Liver (tissue), 9 donors: ENCODE data around the gene ADTRP. TPM values are rescaled to one million over a fixed set of nuclear protein-coding genes. Genes with fewer than 3 reads are reported as not detected.

Source experiments
- DNase-seq: peaks from one replicate; pipeline ENCODE4 v3.0.0-alpha.2; 2017; ENCODE audit warnings: low spot score
- H3K27ac ChIP-seq, 2 donors: one replicate each; pipeline ENCODE4 v1.7.0; 2013; ENCODE audit warnings: inconsistent platforms in 2 of 2, low read length in 2 of 2, control low read depth in 1 of 2, low read depth in 1 of 2, mild to moderate bottlenecking in 1 of 2
- H3K27me3 ChIP-seq, 4 donors: one replicate each; pipeline versions ENCODE4 v1.6.1 to v1.7.0; 2013; ENCODE audit warnings: low read length in 3 of 4, inconsistent platforms in 1 of 4, mild to moderate bottlenecking in 1 of 4, moderate library complexity in 1 of 4; ENCODE audit not compliant: control insufficient read depth in 4 of 4, insufficient read depth in 4 of 4
- H3K36me3 ChIP-seq, 4 donors: one replicate each; pipeline versions ENCODE4 v1.6.1 to v1.7.0; 2013; ENCODE audit warnings: low read length in 3 of 4, mild to moderate bottlenecking in 3 of 4, low read depth in 1 of 4, moderate library complexity in 1 of 4; ENCODE audit not compliant: control insufficient read depth in 4 of 4, insufficient read depth in 3 of 4
- H3K4me1 ChIP-seq, 4 donors: one replicate each; pipeline versions ENCODE4 v1.6.1 to v1.7.0; 2013; ENCODE audit warnings: low read length in 3 of 4, mild to moderate bottlenecking in 3 of 4, moderate library complexity in 1 of 4; ENCODE audit not compliant: control insufficient read depth in 4 of 4, insufficient read depth in 4 of 4
- H3K4me3 ChIP-seq, 3 donors: one replicate each; pipeline versions ENCODE4 v1.6.1 to v1.7.0; 2013; ENCODE audit warnings: low read length in 3 of 3, control low read depth in 1 of 3, low read depth in 1 of 3, mild to moderate bottlenecking in 1 of 3
- H3K9ac ChIP-seq, 2 donors: one replicate each; pipeline ENCODE4 v1.7.0; 2013; ENCODE audit warnings: low read length in 2 of 2, mild to moderate bottlenecking in 2 of 2, moderate library complexity in 2 of 2, control low read depth in 1 of 2, low read depth in 1 of 2
- H3K9me3 ChIP-seq, 4 donors: one replicate each; pipeline versions ENCODE4 v1.6.1 to v1.7.0; 2013; ENCODE audit warnings: low read length in 3 of 4; ENCODE audit not compliant: control insufficient read depth in 4 of 4
- ATF3 ChIP-seq: IDR thresholded peaks from 2 replicates; pipeline ENCODE4 v1.6.1; 2016; ENCODE audit warnings: antibody characterized with exemption
- EGR1 ChIP-seq, 2 donors: IDR thresholded peaks; 2 replicates each; pipeline ENCODE4 v1.6.1; 2016 to 2018; ENCODE audit warnings: antibody characterized with exemption in 2 of 2, low read depth in 2 of 2
- FOXA1 ChIP-seq: IDR thresholded peaks from 2 replicates; pipeline ENCODE4 v1.6.1; 2016; ENCODE audit warnings: antibody characterized with exemption
- FOXA2 ChIP-seq: IDR thresholded peaks from 2 replicates; pipeline ENCODE4 v1.6.1; 2016; ENCODE audit warnings: antibody characterized with exemption
- GABPA ChIP-seq, 2 donors: IDR thresholded peaks in 1 of 2; conservative IDR thresholded peaks in 1 of 2; 2 replicates each; pipeline ENCODE4 v1.6.1; 2016; ENCODE audit warnings: antibody characterized with exemption in 2 of 2, mild to moderate bottlenecking in 1 of 2, moderate library complexity in 1 of 2
- HNF4A ChIP-seq, 2 donors: conservative IDR thresholded peaks; 2 replicates each; pipeline ENCODE4 v1.6.1; 2016; ENCODE audit warnings: antibody characterized with exemption in 2 of 2, mild to moderate bottlenecking in 2 of 2
- HNF4G ChIP-seq: IDR thresholded peaks from 2 replicates; pipeline ENCODE4 v1.6.1; 2016; ENCODE audit warnings: antibody characterized with exemption
- JUND ChIP-seq, 2 donors: IDR thresholded peaks; 2 replicates each; pipeline ENCODE4 v1.6.1; 2016; ENCODE audit warnings: antibody characterized with exemption in 2 of 2
- NR2F2 ChIP-seq: IDR thresholded peaks from 2 replicates; pipeline ENCODE4 v1.6.1; 2016; ENCODE audit warnings: antibody characterized with exemption
- RAD21 ChIP-seq, 2 donors: IDR thresholded peaks; 2 replicates each; pipeline ENCODE4 v1.6.1; 2016; ENCODE audit warnings: antibody characterized with exemption in 2 of 2, mild to moderate bottlenecking in 2 of 2
- RXRA ChIP-seq, 2 donors: IDR thresholded peaks; 2 replicates each; pipeline ENCODE4 v1.6.1; 2017 to 2018; ENCODE audit warnings: antibody characterized with exemption in 2 of 2, mild to moderate bottlenecking in 1 of 2
- SP1 ChIP-seq: IDR thresholded peaks from 2 replicates; pipeline ENCODE4 v1.6.1; 2018; ENCODE audit warnings: antibody characterized with exemption, mild to moderate bottlenecking
- TAF1 ChIP-seq: conservative IDR thresholded peaks from 2 replicates; pipeline ENCODE4 v1.6.1; 2016; ENCODE audit warnings: antibody characterized with exemption, mild to moderate bottlenecking
- YY1 ChIP-seq: IDR thresholded peaks from 2 replicates; pipeline ENCODE4 v1.6.1; 2016; ENCODE audit warnings: antibody characterized with exemption, mild to moderate bottlenecking
- ZBTB33 ChIP-seq: IDR thresholded peaks from 2 replicates; pipeline ENCODE4 v1.6.1; 2016; ENCODE audit warnings: antibody characterized with exemption
- WGBS: extraction: QIAGEN DNeasy Blood & Tissue Kit; methylation state at CpG from one replicate; pipeline ENCODE4 v1.1.7; 2013; 5-methylcytosine and 5-hydroxymethylcytosine counted together
- polyA plus RNA-seq, 2 donors: library from polyadenylated mRNA; stranded (reverse) in 1 of 2; unstranded in 1 of 2; fragments of 200-250 nt in 1 of 2; fragments of >200 nt in 1 of 2; fragmentation: Nextera tagmentation in 1 of 2; extraction: Ambion mirVana in 1 of 2; gene quantifications; one replicate each; pipeline versions ENCODE4 v1.2.1 to v1.2.3, GENCODE V29; 2013 to 2015
- total RNA-seq, 2 donors: library from RNA; depleted of rRNA; stranded (reverse); fragments of >200 nt; gene quantifications; one replicate each; pipeline ENCODE4 v1.2.3, GENCODE V29; 2014
- TF ChIP-seq, protein P1 (sequence below): IDR thresholded peaks from 2 replicates; pipeline ENCODE4 v1.6.1; 2016; ENCODE audit warnings: antibody characterized with exemption
- TF ChIP-seq, protein P2 (sequence below): fragments of 150-350 bp; IDR thresholded peaks from 2 replicates; pipeline ENCODE4 v1.5.1; 2017; ENCODE audit warnings: improper control_type of control experiment, low read depth, low read length; ENCODE audit not compliant: missing input control
- TF ChIP-seq, protein P3 (sequence below): IDR thresholded peaks from 2 replicates; pipeline ENCODE4 v1.6.1; 2016; ENCODE audit warnings: antibody characterized with exemption, mild to moderate bottlenecking
- donor health status: healthy.
- donor health status: healthy.
- donor health status: healthy.
- donor health status: healthy.
- donor health status: healthy.

ADTRP gene
- total and polyA plus RNA-seq, 4 donors, result 0.21 to 2.0 (median 0.50) TPM; not detected in 1

DNA sequence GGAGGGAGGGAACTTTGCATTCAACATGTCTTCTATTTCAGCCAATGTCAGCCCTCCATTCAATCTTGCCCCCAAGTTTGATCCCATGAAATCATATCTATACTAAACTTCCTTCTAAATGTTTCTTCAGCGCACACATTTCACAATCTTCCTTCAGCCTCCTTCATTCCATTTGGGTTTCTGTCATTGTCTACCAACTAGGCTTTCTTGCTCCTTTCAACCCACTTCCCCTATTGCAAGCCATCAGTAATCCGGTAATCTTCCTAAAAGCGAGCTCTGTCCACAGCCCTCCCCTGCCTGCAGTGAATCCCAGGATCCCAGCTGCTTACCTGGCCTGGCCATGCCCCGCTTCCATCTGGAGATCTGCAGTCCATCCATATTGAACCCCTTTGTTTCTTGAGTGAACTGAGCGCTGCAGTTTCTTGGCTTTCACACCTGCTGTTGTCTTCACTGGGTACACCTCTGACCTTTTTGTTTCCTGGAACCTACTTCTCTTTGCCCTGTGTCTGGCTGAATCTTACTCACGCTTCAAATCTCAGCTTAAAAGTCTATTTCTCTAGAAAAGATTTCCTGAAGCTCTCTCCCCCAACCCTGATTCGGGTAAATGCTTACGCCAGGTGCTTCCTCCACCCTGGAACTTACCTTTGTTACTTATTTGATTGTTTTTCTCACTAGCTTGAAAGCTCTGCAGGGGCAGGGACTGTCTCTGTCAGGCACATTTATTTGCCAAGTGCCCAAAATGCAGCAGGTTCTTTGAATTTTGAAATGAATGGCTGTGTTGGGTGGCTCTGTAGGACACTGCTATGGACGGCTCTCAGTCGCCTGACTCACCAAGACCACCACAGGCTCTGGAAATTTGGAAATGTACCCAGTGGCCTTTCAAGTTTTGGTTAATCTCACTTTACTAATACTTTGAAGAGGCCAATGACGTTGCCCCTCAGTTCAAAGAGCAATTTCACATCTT is 50.3 kb downstream of the ADTRP start:
- no peaks in the 10 kb centered on the region for H3K36me3 ChIP-seq
- no peaks in the 10 kb centered on the region for H3K9me3 ChIP-seq
- no peak overlapping the region for H3K27ac ChIP-seq
- no peak for TF ChIP-seq RXRA (IDR thresholded peaks at IDR 0.05)
- TF ChIP-seq, protein P1, sequence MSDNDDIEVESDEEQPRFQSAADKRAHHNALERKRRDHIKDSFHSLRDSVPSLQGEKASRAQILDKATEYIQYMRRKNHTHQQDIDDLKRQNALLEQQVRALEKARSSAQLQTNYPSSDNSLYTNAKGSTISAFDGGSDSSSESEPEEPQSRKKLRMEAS, result no peak
- TF ChIP-seq YY1, result no peak
- TF ChIP-seq ZBTB33, result no peak
- no peak for TF ChIP-seq TAF1
- TF ChIP-seq, protein P2, sequence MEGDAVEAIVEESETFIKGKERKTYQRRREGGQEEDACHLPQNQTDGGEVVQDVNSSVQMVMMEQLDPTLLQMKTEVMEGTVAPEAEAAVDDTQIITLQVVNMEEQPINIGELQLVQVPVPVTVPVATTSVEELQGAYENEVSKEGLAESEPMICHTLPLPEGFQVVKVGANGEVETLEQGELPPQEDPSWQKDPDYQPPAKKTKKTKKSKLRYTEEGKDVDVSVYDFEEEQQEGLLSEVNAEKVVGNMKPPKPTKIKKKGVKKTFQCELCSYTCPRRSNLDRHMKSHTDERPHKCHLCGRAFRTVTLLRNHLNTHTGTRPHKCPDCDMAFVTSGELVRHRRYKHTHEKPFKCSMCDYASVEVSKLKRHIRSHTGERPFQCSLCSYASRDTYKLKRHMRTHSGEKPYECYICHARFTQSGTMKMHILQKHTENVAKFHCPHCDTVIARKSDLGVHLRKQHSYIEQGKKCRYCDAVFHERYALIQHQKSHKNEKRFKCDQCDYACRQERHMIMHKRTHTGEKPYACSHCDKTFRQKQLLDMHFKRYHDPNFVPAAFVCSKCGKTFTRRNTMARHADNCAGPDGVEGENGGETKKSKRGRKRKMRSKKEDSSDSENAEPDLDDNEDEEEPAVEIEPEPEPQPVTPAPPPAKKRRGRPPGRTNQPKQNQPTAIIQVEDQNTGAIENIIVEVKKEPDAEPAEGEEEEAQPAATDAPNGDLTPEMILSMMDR, result no peak
- no peak for TF ChIP-seq GABPA (IDR thresholded peaks at IDR 0.05 in 1 of 2, conservative IDR thresholded peaks at IDR 0.05 in 1 of 2)
- no peak for TF ChIP-seq HNF4G
- TF ChIP-seq HNF4A (conservative IDR thresholded peaks at IDR 0.05), result no peak
- TF ChIP-seq EGR1 (IDR thresholded peaks at IDR 0.05; ENCODE audit: low read depth in 2 of 2), result no peak
- TF ChIP-seq RAD21 (IDR thresholded peaks at IDR 0.05), result no peak
- no peak for TF ChIP-seq FOXA1
- TF ChIP-seq ATF3, result no peak
- TF ChIP-seq, protein P3, sequence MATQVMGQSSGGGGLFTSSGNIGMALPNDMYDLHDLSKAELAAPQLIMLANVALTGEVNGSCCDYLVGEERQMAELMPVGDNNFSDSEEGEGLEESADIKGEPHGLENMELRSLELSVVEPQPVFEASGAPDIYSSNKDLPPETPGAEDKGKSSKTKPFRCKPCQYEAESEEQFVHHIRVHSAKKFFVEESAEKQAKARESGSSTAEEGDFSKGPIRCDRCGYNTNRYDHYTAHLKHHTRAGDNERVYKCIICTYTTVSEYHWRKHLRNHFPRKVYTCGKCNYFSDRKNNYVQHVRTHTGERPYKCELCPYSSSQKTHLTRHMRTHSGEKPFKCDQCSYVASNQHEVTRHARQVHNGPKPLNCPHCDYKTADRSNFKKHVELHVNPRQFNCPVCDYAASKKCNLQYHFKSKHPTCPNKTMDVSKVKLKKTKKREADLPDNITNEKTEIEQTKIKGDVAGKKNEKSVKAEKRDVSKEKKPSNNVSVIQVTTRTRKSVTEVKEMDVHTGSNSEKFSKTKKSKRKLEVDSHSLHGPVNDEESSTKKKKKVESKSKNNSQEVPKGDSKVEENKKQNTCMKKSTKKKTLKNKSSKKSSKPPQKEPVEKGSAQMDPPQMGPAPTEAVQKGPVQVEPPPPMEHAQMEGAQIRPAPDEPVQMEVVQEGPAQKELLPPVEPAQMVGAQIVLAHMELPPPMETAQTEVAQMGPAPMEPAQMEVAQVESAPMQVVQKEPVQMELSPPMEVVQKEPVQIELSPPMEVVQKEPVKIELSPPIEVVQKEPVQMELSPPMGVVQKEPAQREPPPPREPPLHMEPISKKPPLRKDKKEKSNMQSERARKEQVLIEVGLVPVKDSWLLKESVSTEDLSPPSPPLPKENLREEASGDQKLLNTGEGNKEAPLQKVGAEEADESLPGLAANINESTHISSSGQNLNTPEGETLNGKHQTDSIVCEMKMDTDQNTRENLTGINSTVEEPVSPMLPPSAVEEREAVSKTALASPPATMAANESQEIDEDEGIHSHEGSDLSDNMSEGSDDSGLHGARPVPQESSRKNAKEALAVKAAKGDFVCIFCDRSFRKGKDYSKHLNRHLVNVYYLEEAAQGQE, result no peak
- no peak for TF ChIP-seq SP1
- no peak for TF ChIP-seq JUND (IDR thresholded peaks at IDR 0.05)
- TF ChIP-seq FOXA2, result no peak
- no peak for TF ChIP-seq NR2F2
- no peak for DNase-seq
- no peak overlapping the region for H3K4me3 ChIP-seq
- H3K4me1 ChIP-seq, result peaks cover 0 to 6% (median 5%) of the 10 kb centered on the region in 4 donors
- H3K9ac ChIP-seq, result no peak overlapping the region
- H3K27me3 ChIP-seq, result no peaks in the 10 kb centered on the region
- WGBS, result 83% methylated on average over 11 of the region's 11 CpGs
